ENCODE measurements around the gene PLOD3. TPM values are rescaled to one million over a fixed set of nuclear protein-coding genes. Genes with fewer than 3 reads are reported as not detected.

PLOD3 gene
- total and polyA plus RNA-seq, 12 donors = 27.1 to 61.2 (median 36.9) TPM

DNA sequence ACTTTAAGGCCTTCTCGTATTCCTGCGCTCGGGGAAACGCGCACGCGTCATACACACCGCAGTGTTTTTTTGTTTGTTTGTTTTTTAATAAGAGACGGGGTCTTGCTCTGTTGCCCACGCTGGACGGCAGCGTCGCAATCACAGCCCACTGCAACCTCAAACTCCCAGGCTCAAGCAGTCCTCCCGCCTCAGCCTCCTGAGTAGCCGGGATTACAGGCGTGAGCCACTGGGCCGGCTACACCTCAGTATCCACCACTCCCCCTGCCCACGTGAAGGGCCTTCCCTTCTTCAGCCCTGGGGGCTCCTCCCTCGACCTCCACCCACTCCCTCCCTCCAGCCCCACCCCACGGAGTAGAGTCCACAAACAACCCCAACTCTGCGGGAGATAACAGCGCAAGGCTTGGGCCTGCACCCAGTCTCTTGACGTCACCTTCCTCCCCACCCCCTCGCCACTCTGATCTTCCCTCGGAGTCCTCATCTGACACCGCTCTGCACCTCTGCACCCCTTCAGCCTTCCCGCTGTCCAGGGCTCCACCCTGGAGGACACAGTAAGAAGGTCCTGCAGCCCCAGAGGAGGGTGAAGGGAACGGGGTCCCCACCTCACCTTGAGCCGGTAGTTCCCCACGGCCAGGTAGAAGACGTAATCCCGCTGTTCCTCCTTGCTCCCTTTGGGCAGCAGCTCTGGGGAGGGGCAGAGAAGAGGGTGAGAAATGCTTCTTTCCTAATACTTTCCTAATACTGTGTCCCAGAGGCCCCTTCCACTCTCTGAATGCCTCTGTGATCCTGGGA lies 23.0 kb upstream of the PLOD3 start:
- TF ChIP-seq CTCF (IDR thresholded peaks at IDR 0.05) = no peak
- intact Hi-C loops (cut with DNase I) = no loop called here
- peak overlapping the region in 9 of 10 donors; percentile 67 to 90 (median 81) for H3K27ac ChIP-seq
- no peaks in the 10 kb centered on the region for H3K9me3 ChIP-seq
- ATAC-seq (no peak), DNase-seq (no peak)
- H3K4me3 ChIP-seq = no peak overlapping the region
- no peaks in the 10 kb centered on the region for H3K27me3 ChIP-seq
- H3K36me3 ChIP-seq = peaks cover 0 to 72% (median 17%) of the 10 kb centered on the region in 9 donors
- 89 to 90% methylated on average over 32 of the region's 32 CpGs for WGBS, 2 donors
- H3K4me1 ChIP-seq = peaks cover 26 to 79% (median 64%) of the 10 kb centered on the region in 9 donors

- no peak for TF ChIP-seq CTCF (IDR thresholded peaks at IDR 0.05)
- H3K27ac ChIP-seq = peak overlapping the region; percentile 67 to 90 (median 80)
- intact Hi-C loops (cut with DNase I) = loop anchor here in 1 of 10 donors (2.0 kb wide), 1 partner anchor 19 kb away; no protein-coding TSS in a partner anchor
- no peak for ATAC-seq
- H3K36me3 ChIP-seq = peaks cover 0 to 73% (median 17%) of the 10 kb centered on the region in 9 donors
- 86 to 95% methylated on average over 9 of the region's 9 CpGs for WGBS, 2 donors
- H3K4me3 ChIP-seq = peak overlapping the region in 1 of 10 donors; percentile 31
- peaks cover 26 to 76% (median 60%) of the 10 kb centered on the region in 9 donors for H3K4me1 ChIP-seq
- no peaks in the 10 kb centered on the region for H3K27me3 ChIP-seq
- no peak for DNase-seq
- H3K9me3 ChIP-seq = no peaks in the 10 kb centered on the region
Observed at GRCh38 chr7:101239951-101240220, 22.5 kb upstream of the PLOD3 start.

- no peaks in the 10 kb centered on the region for H3K9me3 ChIP-seq
- 55 to 71% methylated on average over 27 of the region's 27 CpGs for WGBS, 2 donors
- peak overlapping the region; percentile 67 to 90 (median 80) for H3K27ac ChIP-seq
- TF ChIP-seq CTCF (IDR thresholded peaks at IDR 0.05) = no peak
- DNase-seq = peak in 1 of 2 donors; percentile 33
- H3K27me3 ChIP-seq = no peaks in the 10 kb centered on the region
- intact Hi-C loops (cut with DNase I) = loop anchor here in 1 of 10 donors (2.0 kb wide), 1 partner anchor 19 kb away; no protein-coding TSS in a partner anchor
- peak in 7 of 8 donors; percentile 4 to 43 (median 32) for ATAC-seq
- peaks cover 0 to 73% (median 17%) of the 10 kb centered on the region in 9 donors for H3K36me3 ChIP-seq
- H3K4me1 ChIP-seq = peaks cover 26 to 75% (median 60%) of the 10 kb centered on the region in 9 donors
- peak overlapping the region in 3 of 10 donors; percentile 0 to 31 (median 22) for H3K4me3 ChIP-seq
Observed at GRCh38 chr7:101239191-101239950, 22.0 kb upstream of the PLOD3 start.

All from heart right ventricle (tissue), 16 donors.